Measurements from ENCODE around the gene SPAG16. TPM values are rescaled to one million over a fixed set of nuclear protein-coding genes. Genes with fewer than 3 reads are reported as not detected.

Gene SPAG16
- total RNA-seq, 1 experiment from 2014 or later = 13.0 TPM

DNA sequence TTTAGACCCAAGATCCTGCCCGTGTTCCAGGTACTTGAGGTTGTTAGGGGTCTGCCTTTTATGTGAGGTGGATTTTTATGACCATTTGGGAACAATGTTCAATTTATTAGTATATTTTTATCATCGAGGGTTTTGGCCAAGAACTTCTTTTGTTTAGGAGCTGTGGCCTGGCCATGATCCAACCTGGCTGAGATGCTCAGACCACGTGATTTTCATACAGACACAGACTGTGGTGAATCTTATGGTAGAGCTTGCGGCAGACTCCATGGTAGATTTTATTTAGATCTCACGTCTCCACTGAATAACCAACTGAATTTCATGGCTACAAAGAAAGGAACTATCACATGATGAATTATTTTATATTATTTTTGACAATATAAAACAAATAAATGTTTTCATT, 721.1 kb downstream of the SPAG16 start:
- no peaks in the 10 kb centered on the region for H3K4me1 ChIP-seq (ENCODE audit: control insufficient read depth, insufficient read depth, low read length)
- DNase-seq (ENCODE audit: low read depth, low spot score) (no peak), ATAC-seq (no peak)
- no peaks in the 10 kb centered on the region for H3K9me3 ChIP-seq (ENCODE audit: control insufficient read depth, insufficient read depth, low read depth, low read length)
- no peaks in the 10 kb centered on the region for H3K27me3 ChIP-seq (ENCODE audit: control insufficient read depth, insufficient read depth, low read length)
- TF ChIP-seq POLR2AphosphoS5 (IDR thresholded peaks at IDR 0.05; ENCODE audit: low read depth, low read length) = no peak
- no peaks in the 10 kb centered on the region for H3K36me3 ChIP-seq (ENCODE audit: control insufficient read depth, insufficient read depth, low read length)
- H3K27ac ChIP-seq (ENCODE audit: low read length) = no peak overlapping the region
- in situ Hi-C loops (cut with HindIII; ENCODE audit: low pct_unique_long_range_greater_than_20kb, low sequenced_read_pairs) (no loop called here), intact Hi-C loops (cut with micrococcal nuclease; ENCODE audit: unreplicated experiment) (no loop called here)
- ChIA-PET CTCF (no interaction called here), POLR2A (no interaction called here)
- H3K4me3 ChIP-seq (ENCODE audit: low read depth in 2 of 2, low read length in 2 of 2) = no peak overlapping the region
- BruUV-seq (replicated peaks) = no TSS peak

DNA sequence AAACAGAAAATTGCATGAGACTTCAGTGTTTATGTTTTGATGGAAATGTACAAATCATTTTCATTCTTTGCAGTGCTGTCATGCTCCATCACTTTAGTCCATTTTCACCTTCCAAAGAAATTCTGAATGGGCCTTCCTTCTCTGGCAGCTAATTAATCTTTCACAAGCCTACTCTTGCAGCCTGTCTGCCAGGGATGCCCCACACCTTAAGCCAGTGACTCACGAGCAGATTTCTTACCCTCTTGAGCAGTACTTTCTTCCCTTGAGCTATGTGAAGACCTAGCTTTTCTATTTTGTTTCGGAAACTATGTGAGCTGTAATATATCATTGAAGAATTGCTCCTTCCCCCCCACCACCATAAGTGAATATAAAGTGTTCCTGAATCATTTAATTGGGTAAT, 722.3 kb downstream of the SPAG16 start:
- no peaks in the 10 kb centered on the region for H3K27me3 ChIP-seq (ENCODE audit: control insufficient read depth, insufficient read depth, low read length)
- ATAC-seq = no peak
- H3K36me3 ChIP-seq (ENCODE audit: control insufficient read depth, insufficient read depth, low read length) = no peaks in the 10 kb centered on the region
- H3K27ac ChIP-seq (ENCODE audit: low read length) = no peak overlapping the region
- CTCF ChIA-PET = no interaction called here
- POLR2A ChIA-PET = interaction anchor here (0.6 kb wide), 1 partner anchor 1278 kb away, joined by 4 read pairs; no protein-coding TSS in a partner anchor
- no peak for TF ChIP-seq POLR2AphosphoS5 (IDR thresholded peaks at IDR 0.05; ENCODE audit: low read depth, low read length)
- TF ChIP-seq TCF7L2 (IDR thresholded peaks at IDR 0.05; ENCODE audit: low read depth, low read length) = no peak
- TF ChIP-seq, protein P1, sequence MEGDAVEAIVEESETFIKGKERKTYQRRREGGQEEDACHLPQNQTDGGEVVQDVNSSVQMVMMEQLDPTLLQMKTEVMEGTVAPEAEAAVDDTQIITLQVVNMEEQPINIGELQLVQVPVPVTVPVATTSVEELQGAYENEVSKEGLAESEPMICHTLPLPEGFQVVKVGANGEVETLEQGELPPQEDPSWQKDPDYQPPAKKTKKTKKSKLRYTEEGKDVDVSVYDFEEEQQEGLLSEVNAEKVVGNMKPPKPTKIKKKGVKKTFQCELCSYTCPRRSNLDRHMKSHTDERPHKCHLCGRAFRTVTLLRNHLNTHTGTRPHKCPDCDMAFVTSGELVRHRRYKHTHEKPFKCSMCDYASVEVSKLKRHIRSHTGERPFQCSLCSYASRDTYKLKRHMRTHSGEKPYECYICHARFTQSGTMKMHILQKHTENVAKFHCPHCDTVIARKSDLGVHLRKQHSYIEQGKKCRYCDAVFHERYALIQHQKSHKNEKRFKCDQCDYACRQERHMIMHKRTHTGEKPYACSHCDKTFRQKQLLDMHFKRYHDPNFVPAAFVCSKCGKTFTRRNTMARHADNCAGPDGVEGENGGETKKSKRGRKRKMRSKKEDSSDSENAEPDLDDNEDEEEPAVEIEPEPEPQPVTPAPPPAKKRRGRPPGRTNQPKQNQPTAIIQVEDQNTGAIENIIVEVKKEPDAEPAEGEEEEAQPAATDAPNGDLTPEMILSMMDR (IDR thresholded peaks at IDR 0.05) = no peak
- TF ChIP-seq, protein P2, sequence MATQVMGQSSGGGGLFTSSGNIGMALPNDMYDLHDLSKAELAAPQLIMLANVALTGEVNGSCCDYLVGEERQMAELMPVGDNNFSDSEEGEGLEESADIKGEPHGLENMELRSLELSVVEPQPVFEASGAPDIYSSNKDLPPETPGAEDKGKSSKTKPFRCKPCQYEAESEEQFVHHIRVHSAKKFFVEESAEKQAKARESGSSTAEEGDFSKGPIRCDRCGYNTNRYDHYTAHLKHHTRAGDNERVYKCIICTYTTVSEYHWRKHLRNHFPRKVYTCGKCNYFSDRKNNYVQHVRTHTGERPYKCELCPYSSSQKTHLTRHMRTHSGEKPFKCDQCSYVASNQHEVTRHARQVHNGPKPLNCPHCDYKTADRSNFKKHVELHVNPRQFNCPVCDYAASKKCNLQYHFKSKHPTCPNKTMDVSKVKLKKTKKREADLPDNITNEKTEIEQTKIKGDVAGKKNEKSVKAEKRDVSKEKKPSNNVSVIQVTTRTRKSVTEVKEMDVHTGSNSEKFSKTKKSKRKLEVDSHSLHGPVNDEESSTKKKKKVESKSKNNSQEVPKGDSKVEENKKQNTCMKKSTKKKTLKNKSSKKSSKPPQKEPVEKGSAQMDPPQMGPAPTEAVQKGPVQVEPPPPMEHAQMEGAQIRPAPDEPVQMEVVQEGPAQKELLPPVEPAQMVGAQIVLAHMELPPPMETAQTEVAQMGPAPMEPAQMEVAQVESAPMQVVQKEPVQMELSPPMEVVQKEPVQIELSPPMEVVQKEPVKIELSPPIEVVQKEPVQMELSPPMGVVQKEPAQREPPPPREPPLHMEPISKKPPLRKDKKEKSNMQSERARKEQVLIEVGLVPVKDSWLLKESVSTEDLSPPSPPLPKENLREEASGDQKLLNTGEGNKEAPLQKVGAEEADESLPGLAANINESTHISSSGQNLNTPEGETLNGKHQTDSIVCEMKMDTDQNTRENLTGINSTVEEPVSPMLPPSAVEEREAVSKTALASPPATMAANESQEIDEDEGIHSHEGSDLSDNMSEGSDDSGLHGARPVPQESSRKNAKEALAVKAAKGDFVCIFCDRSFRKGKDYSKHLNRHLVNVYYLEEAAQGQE (IDR thresholded peaks at IDR 0.05; ENCODE audit: insufficient read depth in 1 of 2, low read depth in 2 of 2, low read length in 1 of 2) = no peak
- no peak for TF ChIP-seq SIN3A (IDR thresholded peaks at IDR 0.05; ENCODE audit: borderline replicate concordance, insufficient read depth, low read depth, low read length)
- BruUV-seq (replicated peaks) = no TSS peak
- H3K4me1 ChIP-seq (ENCODE audit: control insufficient read depth, insufficient read depth, low read length) = no peaks in the 10 kb centered on the region
- in situ Hi-C loops (cut with HindIII; ENCODE audit: low pct_unique_long_range_greater_than_20kb, low sequenced_read_pairs) (no loop called here), intact Hi-C loops (cut with micrococcal nuclease; ENCODE audit: unreplicated experiment) (no loop called here)
- DNase-seq (ENCODE audit: low read depth, low spot score) = no peak
- H3K4me3 ChIP-seq (ENCODE audit: low read depth in 2 of 2, low read length in 2 of 2) = no peak overlapping the region
- H3K9me3 ChIP-seq (ENCODE audit: control insufficient read depth, insufficient read depth, low read depth, low read length) = no peaks in the 10 kb centered on the region

DNA sequence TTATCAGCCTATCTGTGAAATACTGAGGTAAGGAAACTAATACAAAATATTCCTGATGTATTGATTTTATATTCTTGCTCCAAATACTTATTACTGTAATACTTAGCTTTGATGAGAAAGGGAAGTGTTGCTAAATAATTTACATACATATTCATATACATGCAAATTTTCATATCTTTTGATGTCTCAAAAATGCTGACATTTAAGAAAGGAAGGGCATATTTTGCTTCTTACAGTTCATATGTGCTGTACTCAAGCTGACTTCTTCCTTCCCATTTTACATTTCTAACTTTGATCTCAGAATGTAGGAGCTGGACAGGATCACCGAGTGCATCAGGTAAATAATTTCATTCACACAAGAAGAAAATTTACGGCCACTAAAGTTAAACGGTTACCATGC, 727.4 kb downstream of the SPAG16 start:
- H3K27me3 ChIP-seq (ENCODE audit: control insufficient read depth, insufficient read depth, low read length) = no peaks in the 10 kb centered on the region
- in situ Hi-C loops (cut with HindIII; ENCODE audit: low pct_unique_long_range_greater_than_20kb, low sequenced_read_pairs) = no loop called here
- ChIA-PET POLR2A (no interaction called here), CTCF (no interaction called here)
- no peak for TF ChIP-seq SIN3A (IDR thresholded peaks at IDR 0.05; ENCODE audit: borderline replicate concordance, insufficient read depth, low read depth, low read length)
- TF ChIP-seq, protein P1 (IDR thresholded peaks at IDR 0.05) = no peak
- TF ChIP-seq, protein P2 (IDR thresholded peaks at IDR 0.05; ENCODE audit: insufficient read depth in 1 of 2, low read depth in 2 of 2, low read length in 1 of 2) = no peak
- TF ChIP-seq TCF7L2 (IDR thresholded peaks at IDR 0.05; ENCODE audit: low read depth, low read length) = no peak
- TF ChIP-seq POLR2AphosphoS5 (IDR thresholded peaks at IDR 0.05; ENCODE audit: low read depth, low read length) = no peak
- no peak overlapping the region for H3K27ac ChIP-seq (ENCODE audit: low read length)
- no peak for DNase-seq (ENCODE audit: low read depth, low spot score)
- ATAC-seq = no peak
- H3K4me1 ChIP-seq (ENCODE audit: control insufficient read depth, insufficient read depth, low read length) = no peaks in the 10 kb centered on the region
- H3K9me3 ChIP-seq (ENCODE audit: control insufficient read depth, insufficient read depth, low read depth, low read length) = no peaks in the 10 kb centered on the region
- H3K4me3 ChIP-seq (ENCODE audit: low read depth in 2 of 2, low read length in 2 of 2) = no peak overlapping the region
- H3K36me3 ChIP-seq (ENCODE audit: control insufficient read depth, insufficient read depth, low read length) = no peaks in the 10 kb centered on the region
- intact Hi-C loops (cut with micrococcal nuclease; ENCODE audit: unreplicated experiment) = no loop called here
- BruUV-seq (replicated peaks) = no TSS peak

Measured in Panc1 (cell line).